ENCODE measurements around the gene HTR3A.
"Not testable (repeated sequence)": the region's sequence is repeated elsewhere in the genome, so short reads cannot be mapped to it uniquely, and the experiment has no call there.

Gene HTR3A

GRCh38 chr11:113974741-113975470 lies at the start of gene HTR3A:
Gene HTR3A, plus strand, starts transcription at chr11:113975108. Its CDS starts 218 bp downstream, at chr11:113975326.
- DNase-seq = no peak

- DNase-seq = no peak
Measured at GRCh38 chr11:113926273-113927197, 48.4 kb upstream of the HTR3A start.

- no peak for DNase-seq
Measured at GRCh38 chr11:113928311-113928710, 46.6 kb upstream of the HTR3A start.

GRCh38 chr11:113932788-113933187 lies 42.1 kb upstream of the HTR3A start:
- DNase-seq = no peak

- not testable (repeated sequence) for DNase-seq
Measured at GRCh38 chr11:113934193-113934592, 40.7 kb upstream of the HTR3A start.

- DNase-seq = no peak
Measured at GRCh38 chr11:113934761-113935160, 40.1 kb upstream of the HTR3A start.

- no peak for DNase-seq
Measured at GRCh38 chr11:113935858-113936257, 39.0 kb upstream of the HTR3A start.

GRCh38 chr11:113937918-113938317 lies 37.0 kb upstream of the HTR3A start:
- no peak for DNase-seq

GRCh38 chr11:113942256-113942655 lies 32.7 kb upstream of the HTR3A start:
- DNase-seq = no peak

GRCh38 chr11:113946162-113946561 lies 28.7 kb upstream of the HTR3A start:
- DNase-seq = not testable (repeated sequence)

- DNase-seq = no peak
Measured at GRCh38 chr11:113947994-113948393, 26.9 kb upstream of the HTR3A start.

GRCh38 chr11:113949891-113950290 lies 25.0 kb upstream of the HTR3A start:
- no peak for DNase-seq

- no peak for DNase-seq
Measured at GRCh38 chr11:113951537-113951936, 23.4 kb upstream of the HTR3A start.

- DNase-seq = no peak
Measured at GRCh38 chr11:113952070-113952469, 22.8 kb upstream of the HTR3A start.

GRCh38 chr11:113952588-113952987 lies 22.3 kb upstream of the HTR3A start:
- DNase-seq = no peak

- DNase-seq = no peak
Measured at GRCh38 chr11:113954235-113954634, 20.7 kb upstream of the HTR3A start.

GRCh38 chr11:113956986-113957385 lies 17.9 kb upstream of the HTR3A start:
- DNase-seq = no peak

- DNase-seq = no peak
Measured at GRCh38 chr11:113960702-113961330, 14.1 kb upstream of the HTR3A start.

- DNase-seq = no peak
Measured at GRCh38 chr11:113967361-113967760, 7.5 kb upstream of the HTR3A start.

- DNase-seq = no peak
Measured at GRCh38 chr11:113971506-113972195, 3.3 kb upstream of the HTR3A start.

- DNase-seq = no peak
Measured at GRCh38 chr11:113977071-113977490, 2.2 kb downstream of the HTR3A start.

- DNase-seq = no peak
Measured at GRCh38 chr11:113977701-113978100, 2.8 kb downstream of the HTR3A start.

- no peak for DNase-seq
Measured at GRCh38 chr11:113979431-113979830, 4.5 kb downstream of the HTR3A start.

Measured in CD4-positive, alpha-beta T cell treated with Interleukin-12 subunit alpha and Interleukin-12 subunit beta, for 1 hour (primary cell).